ENCODE results near the gene HTRA1. TPM values are rescaled to one million over a fixed set of nuclear protein-coding genes. Genes with fewer than 3 reads are reported as not detected.
A peak's percentile ranks its signal among the peaks of the same experiment; 100 is the strongest.

HTRA1 gene
- total and polyA plus RNA-seq, 2 of the 4 experiments (the other 2 are of a cell fraction), result 28.5 to 108 TPM

- Histone ChIP-seq H4K91ac (ENCODE audit: insufficient read depth, low read depth, low read length) (no peak overlapping the region), H3K79me1 (ENCODE audit: low read depth in 1 of 2, low read length in 2 of 2) (no peaks in the 10 kb centered on the region), H3K4me3 (ENCODE audit: insufficient read depth, low read depth, low read length) (no peak overlapping the region), H3K9me1 (ENCODE audit: insufficient read depth, low read length) (peaks cover 10% of the 10 kb centered on the region), H3K23ac (ENCODE audit: low read depth, low read length) (no peak overlapping the region), H4K8ac (ENCODE audit: low read depth in 2 of 2, low read length in 2 of 2) (no peak overlapping the region), H2BK15ac (ENCODE audit: low read depth, low read length) (no peak overlapping the region), H3K18ac (ENCODE audit: low read depth, low read length) (no peak overlapping the region), H3K27ac (ENCODE audit: insufficient read depth, low read length) (no peak overlapping the region; the same call in 1 of the 2 replicates), H3K14ac (replicated peaks; ENCODE audit: low read depth, low read length) (no peak overlapping the region), H3K27me3 (ENCODE audit: control insufficient read depth, insufficient read depth, low read length) (no peaks in the 10 kb centered on the region), H2BK120ac (ENCODE audit: low read depth, low read length) (no peak overlapping the region), H3K36me3 (ENCODE audit: control insufficient read depth, insufficient read depth, low read length) (peaks cover 3% of the 10 kb centered on the region; the same call in 1 of the 2 replicates), H2BK20ac (ENCODE audit: low read depth, low read length) (no peak overlapping the region), H3K4me2 (ENCODE audit: low read depth, low read length) (no peak overlapping the region), H3K4ac (ENCODE audit: low read depth, low read length) (no peak overlapping the region), H2AFZ (replicated peaks; ENCODE audit: low read length, poor library complexity) (no peak overlapping the region), H2BK5ac (ENCODE audit: low read depth, low read length, poor library complexity, severe bottlenecking) (no peak overlapping the region), H2AK9ac (replicated peaks; ENCODE audit: low read depth, low read length, poor library complexity) (no peak overlapping the region), H3K9me3 (ENCODE audit: control insufficient read depth, insufficient read depth, low read length) (no peaks in the 10 kb centered on the region), H2AK5ac (ENCODE audit: low read depth, low read length) (no peak overlapping the region), H4K20me1 (ENCODE audit: insufficient read depth, low read length) (no peaks in the 10 kb centered on the region), H3K4me1 (ENCODE audit: control insufficient read depth, insufficient read depth, low read length) (peaks cover 18% of the 10 kb centered on the region), H3K9ac (ENCODE audit: low read depth, low read length) (no peak overlapping the region), H4K5ac (ENCODE audit: low read depth, low read length) (no peak overlapping the region), H3K56ac (ENCODE audit: extremely low read depth, insufficient read depth, low read length) (no peak overlapping the region)
- dilution Hi-C loops (cut with HindIII; ENCODE audit: low sequenced_read_pairs, unreplicated experiment) (no loop called here), in situ Hi-C loops (cut with MboI; ENCODE audit: low sequenced_read_pairs) (no loop called here), intact Hi-C loops (cut with micrococcal nuclease) (no loop called here)
- ATAC-seq (ENCODE audit: low read depth) (peak; percentile 58), DNase-seq (peak; percentile 65)
- WGBS, 2 experiments (ENCODE audit: extremely low coverage in 2 of 2, insufficient read length in 1 of 2), result no CpG with 5 or more reads among the region's 5 CpGs
- no TSS peak for BruUV-seq (replicated peaks)
- 0 out of 2 replicates have a peak, but pooled peaks have one; percentile 10 for TF ChIP-seq MAFK (IDR thresholded peaks at IDR 0.05; ENCODE audit: low read depth, low read length)
- no peak for TF ChIP-seq MAZ (IDR thresholded peaks at IDR 0.05; ENCODE audit: borderline replicate concordance, low read depth, low read length)
- POLR2A ChIA-PET (ENCODE audit: unreplicated experiment), result no interaction called here
- CTCF ChIA-PET, result interaction anchor here (0.6 to 1.8 kb wide), 2 partner anchors 66 to 140 kb away, joined by 4 to 5 read pairs; no protein-coding TSS in a partner anchor
Observed at GRCh38 chr10:122499491-122499941, 38.2 kb downstream of the HTRA1 start.

Measured in IMR-90 (cell line).